ENCODE results near the gene CREBL2.
"Not testable (repeated sequence)": the region's sequence is repeated elsewhere in the genome, so short reads cannot be mapped to it uniquely, and the experiment has no call there.

Gene CREBL2

DNA sequence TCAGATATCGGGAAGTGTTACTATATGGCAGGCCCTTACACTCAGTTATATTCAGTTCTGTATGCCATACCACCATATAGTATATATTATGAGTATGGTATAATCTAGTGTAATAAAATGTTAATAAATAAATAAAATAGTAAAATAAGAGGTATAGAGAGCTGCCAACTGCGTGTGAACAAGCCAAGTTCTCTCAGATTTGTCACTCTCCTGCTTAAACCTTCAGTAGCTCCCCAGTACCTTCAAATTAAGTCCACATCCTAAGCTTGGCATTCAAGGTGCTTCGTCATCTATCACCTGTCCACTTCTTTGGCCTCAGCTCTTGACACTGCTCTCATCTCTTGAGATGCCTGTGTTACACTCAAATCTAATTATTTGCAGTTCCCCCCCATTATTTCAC lies 12.8 kb upstream of the CREBL2 start:
- DNase-seq (ENCODE audit: low read depth in 2 of 2) = no peak

- no peak for DNase-seq (ENCODE audit: low read depth in 2 of 2)
Measured at GRCh38 chr12:12599750-12600643, 11.7 kb upstream of the CREBL2 start.

DNA sequence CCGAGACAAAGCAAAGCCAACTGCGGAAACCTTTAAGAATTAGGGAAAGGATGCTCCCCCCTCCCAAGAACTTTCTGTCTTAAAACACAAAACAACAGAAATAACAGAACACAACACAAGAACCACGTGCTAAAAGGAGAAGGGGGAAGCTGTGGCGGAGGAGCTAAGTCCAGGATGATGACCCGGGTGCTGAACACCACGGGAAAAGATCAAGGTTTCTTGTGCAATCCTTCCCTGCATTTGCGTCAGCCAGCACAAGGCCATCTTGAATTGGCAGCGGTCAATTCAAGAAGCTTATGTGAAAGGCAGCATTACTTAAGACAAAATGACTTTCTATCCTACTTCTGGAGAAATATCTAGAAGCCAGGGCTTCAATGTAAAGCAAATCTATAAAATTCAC lies 11.0 kb upstream of the CREBL2 start:
- no peak for DNase-seq (ENCODE audit: low read depth in 2 of 2)

- no peak for DNase-seq (ENCODE audit: low read depth in 2 of 2)
Measured at GRCh38 chr12:12604740-12605139, 6.9 kb upstream of the CREBL2 start.

DNA sequence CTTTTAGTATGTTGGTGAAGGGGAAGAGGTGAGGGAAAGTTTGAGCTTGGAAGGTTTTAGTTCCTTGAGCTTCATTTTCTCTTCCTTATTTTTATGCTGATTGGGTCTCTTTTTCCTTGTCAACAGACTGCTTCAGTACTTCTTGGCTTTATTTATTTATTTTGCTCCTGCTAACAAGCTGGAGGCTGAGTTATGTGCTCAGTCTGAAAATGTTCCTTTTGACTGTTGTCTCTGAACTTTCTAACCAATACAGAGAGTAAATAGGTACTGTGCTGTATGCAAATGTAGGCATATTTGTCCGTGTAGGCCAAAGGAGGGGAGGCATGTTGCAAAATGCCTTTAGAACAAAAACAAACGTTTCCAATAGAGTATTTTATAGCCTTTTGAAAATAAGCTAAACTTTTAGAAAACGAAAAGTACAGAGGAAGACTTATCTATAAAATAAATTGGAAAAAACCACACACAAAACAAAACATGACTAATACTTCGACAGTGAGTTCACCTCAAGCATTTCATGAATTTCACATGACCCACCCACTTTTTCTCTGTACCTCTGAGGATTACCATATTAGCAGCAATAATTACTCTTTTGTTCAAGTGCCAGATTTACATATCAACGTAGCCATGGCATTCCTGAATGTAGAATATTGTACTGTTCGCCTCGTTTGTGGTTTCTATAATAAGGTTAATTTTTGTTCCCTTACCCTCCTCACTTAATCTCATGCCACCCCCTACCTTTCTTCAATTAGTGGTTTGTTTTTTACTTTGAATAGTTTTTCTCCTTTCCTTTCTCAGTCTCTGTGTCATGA lies 4.7 kb upstream of the CREBL2 start:
- DNase-seq (ENCODE audit: low read depth in 2 of 2) = no peak

- no peak for DNase-seq (ENCODE audit: low read depth in 2 of 2)
Measured at GRCh38 chr12:12608557-12608957, 3.1 kb upstream of the CREBL2 start.

- DNase-seq (ENCODE audit: low read depth in 2 of 2) = no peak
Measured at GRCh38 chr12:12609692-12610091, 2.0 kb upstream of the CREBL2 start.

GRCh38 chr12:12610711-12611110 lies 965 bp upstream of the CREBL2 start:
- no peak for DNase-seq (ENCODE audit: low read depth in 2 of 2)

DNA sequence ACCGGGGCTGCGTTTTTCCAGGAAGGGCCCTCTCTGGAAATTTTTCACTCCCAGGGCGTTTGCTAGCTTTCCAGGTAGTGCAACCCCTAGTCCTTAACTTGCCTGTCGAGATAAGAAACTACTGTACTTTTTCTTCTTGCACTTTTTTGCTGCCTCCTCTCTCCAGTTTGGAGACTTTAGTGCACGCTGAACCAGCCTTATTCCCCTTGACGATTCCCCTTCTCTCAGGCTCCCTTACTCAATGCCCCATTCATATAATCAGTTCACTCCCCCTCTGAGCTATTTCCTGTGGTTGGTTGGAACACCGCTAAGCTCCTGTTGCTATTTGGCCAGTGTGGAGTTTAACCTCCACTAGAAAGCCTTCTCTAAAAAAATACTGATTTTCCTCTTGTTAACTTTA lies 682 bp downstream of the CREBL2 start:
- no peak for DNase-seq (ENCODE audit: low read depth in 2 of 2)

DNA sequence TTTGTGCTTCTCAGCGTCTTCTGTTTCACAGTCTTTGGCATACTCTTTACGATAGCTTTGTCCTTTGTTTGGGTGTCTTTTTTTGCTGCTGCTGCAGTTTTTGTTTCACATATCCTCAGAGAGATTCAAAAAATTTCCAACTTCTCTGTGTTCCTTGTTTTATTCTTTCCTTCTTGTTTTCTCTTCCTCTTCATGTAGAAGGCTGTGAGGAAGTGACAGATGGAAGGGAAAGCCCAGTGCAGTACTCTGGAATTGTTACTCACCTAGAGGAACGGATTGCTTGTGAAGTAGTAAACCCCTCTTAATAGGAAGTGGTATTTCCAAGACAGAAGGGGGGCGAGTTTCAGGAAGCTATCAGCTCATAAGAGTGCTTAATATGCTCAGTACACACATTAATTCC lies 1.7 kb downstream of the CREBL2 start:
- DNase-seq (ENCODE audit: low read depth in 2 of 2) = no peak

GRCh38 chr12:12614342-12614741 lies 2.7 kb downstream of the CREBL2 start:
- no peak for DNase-seq (ENCODE audit: low read depth in 2 of 2)

DNA sequence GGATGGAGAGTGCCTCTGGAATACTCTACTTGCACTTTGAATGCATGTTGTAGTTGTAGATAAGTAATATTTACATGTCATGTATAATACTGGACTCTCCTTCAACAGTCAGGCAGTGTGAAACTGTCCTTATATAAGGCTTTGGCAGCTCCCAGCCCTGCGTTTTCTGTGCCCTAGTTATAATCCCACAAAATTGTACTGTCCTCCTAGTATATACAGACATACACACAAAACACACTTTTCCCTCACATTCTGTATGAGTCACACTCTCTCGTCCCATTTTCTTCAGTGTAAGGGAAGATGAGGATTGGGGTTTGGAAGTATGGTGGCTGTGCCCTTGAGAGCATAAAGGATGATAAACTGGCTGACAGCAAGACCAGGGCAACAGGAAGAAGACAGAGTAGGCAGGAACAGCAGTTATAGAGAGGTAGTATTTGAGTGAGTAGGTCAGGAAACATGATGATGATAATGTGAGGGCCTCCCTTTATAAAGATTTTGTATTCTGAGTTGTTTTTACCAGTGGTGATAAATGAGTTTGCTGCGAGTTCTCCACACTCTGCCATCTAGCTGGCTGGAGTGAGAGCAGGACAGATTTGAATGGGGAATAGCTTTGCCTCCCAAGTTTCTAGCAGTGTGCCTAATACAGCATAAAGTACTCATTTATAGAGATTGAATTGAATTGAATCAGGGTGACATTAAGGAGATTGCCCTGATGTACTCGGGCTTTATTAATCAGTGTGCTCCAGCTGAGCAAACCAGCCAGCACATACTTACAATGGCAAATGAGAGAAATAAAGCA lies 5.0 kb downstream of the CREBL2 start:
- DNase-seq (ENCODE audit: low read depth in 2 of 2) = no peak

- not testable (repeated sequence) for DNase-seq (ENCODE audit: low read depth in 2 of 2)
Measured at GRCh38 chr12:12618064-12618463, 6.4 kb downstream of the CREBL2 start.

- DNase-seq (ENCODE audit: low read depth in 2 of 2) = no peak
Measured at GRCh38 chr12:12620730-12621315, 9.1 kb downstream of the CREBL2 start.

- DNase-seq (ENCODE audit: low read depth in 2 of 2) = no peak
Measured at GRCh38 chr12:12622418-12622817, 10.7 kb downstream of the CREBL2 start.

DNA sequence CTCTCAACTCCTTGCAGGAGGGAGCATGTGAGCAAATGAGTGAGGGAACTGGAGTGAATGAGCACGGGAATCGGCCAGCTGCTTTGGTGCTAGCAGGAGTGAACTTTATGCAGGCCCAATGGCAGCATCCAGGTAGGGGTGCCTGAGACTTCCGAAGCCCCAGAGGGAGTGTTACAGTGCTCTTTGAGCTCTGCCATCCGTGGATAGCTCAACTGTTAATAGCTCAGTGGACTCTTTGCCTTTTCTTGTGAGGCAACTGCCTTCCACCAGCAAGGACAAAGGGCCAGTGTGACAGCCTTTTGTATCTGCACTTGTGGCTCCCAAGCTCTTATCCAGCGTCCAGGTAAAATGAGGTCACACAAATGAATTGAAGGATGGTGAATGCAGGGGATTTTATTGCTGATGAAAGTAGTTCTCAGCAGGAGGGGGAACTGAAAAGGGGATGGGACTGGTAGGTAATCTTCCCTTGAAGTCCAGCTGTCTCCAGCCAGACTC lies 12.9 kb downstream of the CREBL2 start:
- DNase-seq (ENCODE audit: low read depth in 2 of 2) = no peak

- no peak for DNase-seq (ENCODE audit: low read depth in 2 of 2)
Measured at GRCh38 chr12:12626471-12626870, 14.8 kb downstream of the CREBL2 start.

GRCh38 chr12:12627308-12627827 lies 15.7 kb downstream of the CREBL2 start:
- DNase-seq (ENCODE audit: low read depth in 2 of 2) = no peak

DNA sequence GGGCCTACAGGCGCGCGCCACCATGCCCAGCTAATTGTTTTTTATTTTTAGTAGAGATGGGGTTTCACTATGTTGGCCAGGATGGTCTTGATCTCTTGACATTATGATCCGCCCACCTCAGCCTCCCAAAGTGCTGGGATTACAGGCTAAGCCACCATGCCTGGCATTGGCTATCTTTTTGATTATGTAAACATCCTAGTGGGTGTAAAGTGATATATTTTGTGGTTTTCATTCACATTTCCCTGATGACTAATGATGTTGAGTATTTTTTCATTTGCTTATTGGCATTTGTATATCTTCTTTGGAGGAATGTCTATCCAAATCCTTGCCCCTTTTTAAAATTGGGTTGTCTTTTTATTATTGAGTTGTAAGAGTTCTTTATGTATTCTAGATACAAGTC lies 16.3 kb downstream of the CREBL2 start:
- no peak for DNase-seq (ENCODE audit: low read depth in 2 of 2)

GRCh38 chr12:12630850-12631249 lies 19.2 kb downstream of the CREBL2 start:
- DNase-seq (ENCODE audit: low read depth in 2 of 2) = no peak

DNA sequence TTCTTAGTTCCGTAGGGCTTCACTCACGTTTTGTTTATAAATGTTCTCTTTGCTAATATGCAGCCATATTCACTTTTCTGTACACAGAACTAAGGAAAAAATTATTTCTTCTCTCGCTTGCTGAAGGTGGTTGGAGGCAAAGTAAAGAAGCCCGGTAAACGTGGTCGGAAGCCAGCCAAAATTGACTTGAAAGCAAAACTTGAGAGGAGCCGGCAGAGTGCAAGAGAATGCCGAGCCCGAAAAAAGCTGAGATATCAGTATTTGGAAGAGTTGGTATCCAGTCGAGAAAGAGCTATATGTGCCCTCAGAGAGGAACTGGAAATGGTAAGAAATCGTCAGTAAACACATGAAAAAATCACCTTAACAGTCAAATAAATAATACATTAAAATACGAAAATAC lies 24.0 kb downstream of the CREBL2 start:
- no peak for DNase-seq (ENCODE audit: low read depth in 2 of 2)
